HG02852 (cell line): ENCODE data around the gene C5orf24.
A peak's percentile ranks its signal among the peaks of the same experiment; 100 is the strongest.
"Not testable (repeated sequence)": the region's sequence is repeated elsewhere in the genome, so short reads cannot be mapped to it uniquely, and the experiment has no call there.

Source experiments
- ATAC-seq: cut with Tn5 transposase; IDR thresholded peaks from one replicate; pipeline ENCODE4 v1.9.1; 2021; ENCODE audit warnings: mild to moderate bottlenecking, moderate library complexity; ENCODE audit not compliant: unreplicated experiment

C5orf24 gene

DNA sequence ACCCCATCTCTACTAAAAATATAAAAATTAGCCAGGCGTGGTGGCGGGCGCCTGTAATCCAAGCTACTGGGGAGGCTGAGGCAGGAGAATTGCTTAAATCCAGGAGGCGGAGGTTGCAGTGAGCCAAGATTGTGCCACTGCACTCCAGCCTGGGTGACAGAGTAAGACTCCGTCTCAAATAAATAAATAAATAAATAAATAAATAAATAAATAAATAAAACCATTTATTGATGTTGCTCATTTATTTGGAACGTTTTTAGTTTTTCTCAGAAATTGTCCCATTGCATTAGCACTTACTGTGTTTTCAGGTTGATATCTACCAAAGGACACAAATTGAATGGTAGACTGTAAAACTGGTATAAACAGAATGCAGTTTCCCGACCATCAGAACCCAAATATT lies 10.7 kb downstream of the C5orf24 start:
- not testable (repeated sequence) for ATAC-seq

- no peak for ATAC-seq
Measured at GRCh38 chr5:134857401-134857800, 11.6 kb downstream of the C5orf24 start.

- ATAC-seq: no peak
Measured at GRCh38 chr5:134864707-134865106, 18.9 kb downstream of the C5orf24 start.

DNA sequence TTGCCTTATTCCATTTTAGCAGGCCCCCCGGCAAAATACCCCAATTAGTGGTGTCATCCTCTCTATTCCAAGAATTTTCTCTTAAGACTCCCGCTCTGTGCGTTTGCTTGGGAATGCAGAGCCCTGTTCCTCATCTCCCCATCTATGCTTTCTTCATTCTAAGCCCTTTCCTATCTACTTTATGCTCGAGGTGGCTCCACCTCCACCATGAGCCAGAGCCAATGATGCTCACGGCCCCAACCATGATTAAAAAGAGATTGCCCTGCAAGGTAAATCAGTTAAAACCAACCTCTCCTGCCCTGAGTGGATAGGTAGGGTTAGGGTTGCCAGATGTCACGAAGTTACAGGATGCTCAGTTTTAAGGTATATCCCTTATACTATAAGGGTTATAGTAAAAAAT lies 27.7 kb downstream of the C5orf24 start:
- no peak for ATAC-seq

- ATAC-seq: peak; percentile 85
Measured at GRCh38 chr5:134873987-134874830, 28.4 kb downstream of the C5orf24 start, which contains the start of gene TXNDC15. TXNDC15 (plus strand) TSS chr5:134874371; CDS start chr5:134874428, 57 bp downstream.

DNA sequence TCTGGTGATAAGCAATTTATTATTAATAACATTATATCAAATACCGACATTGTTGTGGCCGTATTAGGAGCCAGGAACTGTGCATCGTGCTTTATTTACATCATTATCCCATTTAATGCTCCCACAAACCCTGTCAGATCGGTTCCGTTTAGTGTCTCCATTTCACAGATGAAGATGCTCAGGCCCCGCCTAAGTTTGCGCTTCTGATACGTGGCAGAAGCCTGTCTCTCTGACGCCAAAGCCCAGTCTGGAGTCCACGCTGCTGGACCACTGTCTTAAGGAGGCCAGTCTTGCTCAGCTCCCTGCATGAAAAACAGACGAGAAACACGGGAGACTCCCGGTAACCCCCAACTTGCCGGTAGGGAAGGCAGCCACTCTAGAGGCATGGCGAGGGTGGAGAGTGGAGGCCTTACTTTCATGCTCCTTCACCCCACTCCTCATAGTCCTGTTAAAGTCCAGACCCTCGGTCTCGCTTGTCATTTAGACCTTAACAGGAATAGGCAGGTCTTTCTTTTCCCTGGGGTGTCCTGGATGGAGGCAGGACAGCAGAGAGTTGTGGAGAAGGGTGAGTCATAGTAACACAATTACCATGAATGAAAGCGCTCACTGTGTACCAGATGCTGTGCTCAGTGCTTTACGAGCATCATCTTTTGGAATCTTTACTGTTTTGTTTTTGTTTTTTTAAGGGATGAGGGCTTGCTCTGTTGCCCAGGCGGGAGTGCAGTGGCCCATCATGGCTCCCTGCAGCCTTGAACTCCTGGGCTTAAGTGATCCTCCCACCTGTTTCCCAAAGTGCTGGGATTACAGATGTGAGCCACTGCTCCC lies 29.3 kb downstream of the C5orf24 start:
- peak; percentile 31 for ATAC-seq

DNA sequence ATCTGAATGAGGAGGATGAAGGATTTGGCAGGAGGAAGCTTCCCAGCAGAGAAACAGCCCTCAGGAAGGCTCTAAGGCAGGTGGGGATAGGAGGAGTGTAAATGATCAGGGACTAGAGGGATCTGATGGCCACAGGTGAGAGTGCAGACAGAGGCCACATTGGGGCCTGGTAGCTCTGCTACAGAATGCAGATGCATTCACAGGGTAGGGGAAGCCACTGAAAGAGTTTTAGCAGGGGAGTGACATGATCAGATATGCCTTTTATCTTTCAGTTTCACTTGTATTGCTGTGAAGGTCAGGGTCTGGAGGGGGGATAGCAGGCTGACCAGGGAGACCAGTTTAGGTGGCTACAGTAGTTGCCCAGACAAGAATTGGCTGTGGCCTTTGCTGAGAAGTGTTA lies 31.4 kb downstream of the C5orf24 start:
- ATAC-seq: no peak

- ATAC-seq: no peak
Measured at GRCh38 chr5:134878403-134878802, 32.6 kb downstream of the C5orf24 start.

- no peak for ATAC-seq
Measured at GRCh38 chr5:134879456-134879855, 33.7 kb downstream of the C5orf24 start.

GRCh38 chr5:134880937-134881336 lies 35.2 kb downstream of the C5orf24 start:
- ATAC-seq: not testable (repeated sequence)

- not testable (repeated sequence) for ATAC-seq
Measured at GRCh38 chr5:134881711-134882110, 35.9 kb downstream of the C5orf24 start.

GRCh38 chr5:134887593-134888159 lies 41.9 kb downstream of the C5orf24 start:
- no peak for ATAC-seq

DNA sequence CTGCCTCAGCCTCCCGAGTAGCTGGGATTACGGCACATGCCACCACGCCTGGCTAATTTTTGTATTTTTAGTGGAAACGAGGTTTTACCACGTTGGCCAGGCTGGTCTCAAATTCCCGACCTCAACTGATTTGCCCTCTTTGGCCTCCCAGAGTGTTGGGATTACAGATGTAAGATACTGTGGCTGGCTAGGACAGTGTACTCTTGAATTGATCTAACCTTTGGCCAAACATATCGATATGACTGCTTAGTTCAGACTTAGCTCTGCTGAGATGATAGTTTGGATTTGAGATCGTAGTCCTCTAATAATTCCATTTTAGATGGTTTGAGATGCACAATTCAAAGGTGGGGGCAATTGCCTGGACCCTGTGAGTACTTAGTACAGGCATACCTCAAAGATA lies 43.6 kb downstream of the C5orf24 start:
- no peak for ATAC-seq

DNA sequence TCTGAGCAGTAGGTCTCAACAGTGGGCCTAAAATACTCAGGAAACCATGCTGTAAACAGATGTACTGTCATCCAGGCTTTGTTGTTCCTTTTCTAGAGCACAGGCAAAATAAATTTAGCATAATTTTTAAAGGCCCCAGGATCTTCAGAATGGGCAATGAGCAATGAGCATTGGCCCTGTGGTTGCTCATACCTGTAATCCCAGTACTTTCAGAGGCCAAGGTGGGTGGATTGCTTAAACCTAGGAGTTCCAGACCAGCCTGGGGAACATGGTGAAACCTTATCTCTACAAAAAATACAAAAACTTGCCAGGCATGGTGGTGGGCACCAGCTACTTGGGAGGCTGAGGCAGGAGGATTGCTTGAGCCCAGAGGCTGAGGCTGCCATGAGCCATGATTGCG lies 45.7 kb downstream of the C5orf24 start:
- no peak for ATAC-seq

- no peak for ATAC-seq
Measured at GRCh38 chr5:134892282-134892681, 46.5 kb downstream of the C5orf24 start.

DNA sequence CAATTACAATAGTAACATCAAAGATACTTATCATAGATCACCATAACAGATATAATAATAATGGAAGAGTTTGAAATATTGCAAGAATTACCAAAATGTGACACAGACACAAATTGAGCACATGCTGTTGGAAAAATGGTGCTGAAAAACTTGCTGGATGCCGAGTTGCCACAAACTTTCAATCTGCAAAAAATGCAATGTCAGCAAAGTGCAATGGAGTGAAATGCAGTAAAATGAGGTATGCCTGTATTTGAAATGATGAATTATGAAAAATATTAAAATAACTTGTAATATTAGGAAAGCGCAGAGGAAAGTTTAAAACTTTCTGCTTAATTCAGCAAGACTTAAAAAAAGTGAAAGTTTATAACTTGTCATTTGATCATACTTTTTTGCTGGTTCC lies 47.2 kb downstream of the C5orf24 start:
- no peak for ATAC-seq

DNA sequence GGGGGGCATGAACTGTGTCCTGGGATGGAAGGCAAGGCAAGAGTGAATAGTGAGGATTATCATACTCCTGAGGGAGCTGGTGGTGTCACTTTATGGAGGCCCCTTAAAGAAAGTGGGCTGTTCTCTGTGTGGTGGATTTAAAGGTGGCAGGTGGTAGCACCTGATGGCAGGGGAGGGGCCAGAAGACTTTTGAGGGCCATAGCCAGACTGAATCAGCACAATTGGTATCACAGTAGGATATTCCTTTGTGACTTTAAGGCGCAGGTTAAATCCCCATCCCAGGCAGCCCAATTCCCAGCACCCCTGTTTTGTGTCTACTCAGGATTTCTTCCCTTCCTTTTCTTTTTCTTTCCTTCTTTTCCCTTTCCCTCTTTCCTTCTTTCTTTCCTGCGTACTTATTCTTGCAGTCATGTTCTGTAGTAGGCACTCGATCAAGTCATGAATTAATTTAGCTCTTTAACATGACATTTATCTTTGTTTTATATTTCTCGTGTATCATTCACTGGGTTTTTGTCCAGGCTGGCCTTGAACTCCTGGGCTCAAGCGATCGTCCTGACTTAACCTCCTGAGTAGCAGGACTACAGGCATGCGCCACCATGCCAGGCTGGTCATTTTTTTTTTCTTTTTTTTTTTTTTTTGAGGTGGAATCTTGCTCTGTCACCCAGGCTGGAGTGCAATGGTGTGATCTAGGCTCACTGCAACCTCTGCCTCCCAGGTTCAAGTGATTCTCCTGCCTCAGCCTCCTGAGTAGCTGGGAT lies 48.2 kb downstream of the C5orf24 start:
- no peak for ATAC-seq

DNA sequence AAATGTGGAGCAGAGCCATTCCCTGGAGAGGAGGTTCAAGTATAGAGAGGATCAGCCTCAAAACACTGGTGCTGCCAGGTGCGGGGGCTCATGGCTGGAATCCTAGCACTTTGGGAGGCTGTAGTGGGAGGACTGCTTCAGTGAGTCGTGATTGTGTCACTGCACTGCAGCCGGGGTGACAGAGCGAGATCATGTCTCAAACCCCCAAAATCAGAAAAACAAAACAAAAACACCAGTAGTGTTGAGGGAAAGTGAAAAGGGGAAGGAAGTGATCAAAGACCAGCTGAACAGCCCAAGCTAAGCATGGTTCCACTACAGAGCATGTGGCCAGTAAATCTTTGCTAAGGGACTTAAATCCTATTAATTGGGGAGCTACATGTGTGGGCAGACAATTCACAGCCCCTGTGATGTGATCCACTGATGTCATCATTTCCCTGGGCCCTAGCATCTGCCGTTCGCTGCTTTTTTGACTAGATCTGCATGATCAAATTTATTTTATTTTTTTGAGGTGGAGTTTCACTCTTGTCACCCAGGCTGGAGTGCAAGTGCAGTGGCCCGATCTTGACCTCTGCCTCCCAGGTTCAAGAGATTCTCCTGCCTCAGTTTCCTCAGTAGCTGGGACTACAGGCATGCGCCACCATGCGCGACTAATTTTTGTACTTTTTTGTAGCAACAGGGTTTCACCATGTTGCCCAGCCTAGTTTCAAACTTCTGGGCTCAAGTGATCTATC lies 56.5 kb downstream of the C5orf24 start:
- ATAC-seq: peak; percentile 25

DNA sequence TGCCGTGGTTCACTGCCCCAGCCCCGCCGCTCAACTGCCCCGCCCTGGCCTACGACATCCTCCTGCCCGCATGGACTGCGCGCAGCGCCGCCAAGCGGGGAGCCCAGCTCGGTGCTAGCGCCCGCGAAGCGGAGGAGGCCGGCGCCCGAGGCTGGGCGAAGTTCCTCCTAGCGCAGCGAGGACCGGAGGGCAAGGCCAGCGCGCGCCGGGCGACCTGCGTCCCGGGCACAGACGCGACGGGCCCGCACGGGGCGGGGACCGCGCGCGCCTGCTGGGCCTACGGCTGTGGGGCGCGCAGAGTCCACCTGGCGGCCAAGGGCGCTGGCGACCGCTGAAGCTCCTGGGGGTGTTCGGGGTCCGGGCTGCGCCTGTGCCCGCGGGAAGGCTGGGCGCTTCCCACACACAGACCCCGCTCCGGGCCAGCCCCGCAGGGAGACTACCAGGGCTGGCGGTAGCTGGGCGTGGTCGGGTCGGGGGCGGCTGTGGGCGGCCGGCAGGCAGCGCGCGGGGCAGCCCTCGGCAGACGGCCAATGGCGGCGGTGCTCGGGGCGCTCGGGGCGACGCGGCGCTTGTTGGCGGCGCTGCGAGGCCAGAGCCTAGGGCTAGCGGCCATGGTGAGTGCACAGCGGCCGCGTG lies 59.0 kb downstream of the C5orf24 start, which contains the start of gene PCBD2:
PCBD2 (plus strand) TSS at position 522 of the 636 bp plus-strand sequence; CDS start at position 531, 9 bp downstream.
- ATAC-seq: peak; percentile 77
